ENCODE results near the gene CELSR3. TPM values are rescaled to one million over a fixed set of nuclear protein-coding genes. Genes with fewer than 3 reads are reported as not detected.

Gene CELSR3
- total RNA-seq, 1 experiment from 2014 or later: 17.6 TPM

DNA sequence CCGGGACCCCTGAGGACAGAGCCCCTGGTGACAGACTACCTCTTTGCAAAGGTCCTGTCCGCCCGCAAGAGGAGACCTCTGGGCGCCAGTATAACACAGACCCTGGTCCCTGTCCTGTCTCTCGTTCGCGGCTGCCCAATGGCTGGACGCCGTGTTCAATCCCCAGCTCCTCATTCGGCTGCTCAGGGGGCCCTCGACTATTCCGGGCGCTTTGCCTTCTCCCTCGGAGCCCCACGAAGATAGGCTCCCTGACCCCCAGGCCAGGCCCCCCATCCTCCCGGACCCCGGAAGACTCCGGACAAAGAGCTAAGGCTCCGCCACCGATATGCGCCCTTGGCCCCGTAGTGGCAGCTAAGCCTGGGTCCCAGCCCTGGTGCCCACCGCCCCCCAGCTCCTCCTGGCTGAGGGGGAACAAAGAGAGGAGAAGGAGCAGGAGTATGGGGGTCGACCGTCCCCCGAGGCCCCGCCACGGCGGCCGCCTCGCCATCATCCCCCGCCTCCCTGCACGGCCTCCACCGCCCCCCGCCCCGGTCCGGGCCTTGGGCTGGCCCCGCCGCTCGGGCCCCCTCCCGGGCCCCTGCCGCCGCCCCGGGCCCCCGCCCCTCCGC is 437 bp downstream of the CELSR3 start:
- intact Hi-C loops (cut with micrococcal nuclease): loop anchor here (5.0 kb wide), 1 partner anchor 195 kb away; a partner anchor contains a TSS
- DNase-seq (ENCODE audit: unreplicated experiment): no peak
- CTCF ChIA-PET: interaction anchor here (0.6 to 3.5 kb wide), 5 partner anchors 10 to 250 kb away, joined by 3 to 16 read pairs (median 3); partner anchors contain the start of gene SLC26A6
- no peaks in the 10 kb centered on the region for H3K27me3 Mint-ChIP-seq (ENCODE audit: insufficient read depth, unreplicated experiment)
- no TSS peak for BruUV-seq (replicated peaks)
- TF ChIP-seq CTCF (IDR thresholded peaks at IDR 0.05; ENCODE audit: unreplicated experiment): no peak
- H3K27ac Mint-ChIP-seq (ENCODE audit: low read depth, unreplicated experiment): no peak overlapping the region
- peak overlapping the region; percentile 96 for H3K4me3 Mint-ChIP-seq (ENCODE audit: unreplicated experiment)
- POLR2A ChIA-PET: interaction anchor here (0.6 to 5.1 kb wide), 28 partner anchors 9 to 394 kb away, joined by 3 to 88 read pairs (median 7); partner anchors contain the start of genes ARIH2, CCDC51, IP6K2 and NCKIPSD
- no peaks in the 10 kb centered on the region for H3K9me3 Mint-ChIP-seq (ENCODE audit: unreplicated experiment)
- peaks cover 55% of the 10 kb centered on the region for H3K36me3 Mint-ChIP-seq (ENCODE audit: insufficient read depth, unreplicated experiment)
- H3K4me1 Mint-ChIP-seq (ENCODE audit: insufficient read depth, unreplicated experiment): peaks cover 6% of the 10 kb centered on the region

DNA sequence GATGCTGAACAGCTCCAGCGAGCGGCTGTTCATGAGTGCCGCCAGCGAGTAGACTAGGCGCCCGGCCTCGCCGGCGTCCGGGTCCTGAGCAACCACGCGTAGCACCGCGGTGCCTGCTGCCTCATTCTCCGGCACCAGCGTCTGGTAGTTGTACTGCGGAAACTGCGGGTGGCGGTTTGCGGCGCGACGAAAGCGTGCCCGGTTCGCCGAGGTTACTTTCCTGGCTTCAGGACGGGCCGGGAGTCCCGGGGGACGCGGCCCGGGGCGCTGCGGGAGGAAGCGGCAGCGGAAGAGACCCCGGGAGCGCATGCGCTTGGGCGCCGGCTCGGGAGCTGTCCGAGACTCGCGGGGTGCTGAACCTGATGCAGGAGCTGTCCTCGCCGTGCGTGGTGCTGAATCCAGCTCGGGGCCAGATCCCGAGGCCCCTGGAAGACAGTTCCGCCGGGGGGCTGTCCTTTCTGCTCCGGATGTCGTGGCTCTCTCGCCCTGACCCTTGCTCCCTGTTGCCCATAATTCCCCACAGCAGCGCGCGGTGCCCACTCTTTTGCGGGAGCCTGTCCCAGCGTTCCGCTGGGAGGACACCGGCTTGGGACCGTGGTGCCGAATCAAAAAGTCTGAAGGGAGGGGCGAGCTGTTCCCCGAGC is 1.1 kb downstream of the CELSR3 start:
- DNase-seq (ENCODE audit: unreplicated experiment): peak; percentile 23
- Mint-ChIP-seq H3K4me3 (ENCODE audit: unreplicated experiment) (peak overlapping the region; percentile 96), H3K27me3 (ENCODE audit: insufficient read depth, unreplicated experiment) (no peaks in the 10 kb centered on the region), H3K27ac (ENCODE audit: low read depth, unreplicated experiment) (no peak overlapping the region), H3K36me3 (ENCODE audit: insufficient read depth, unreplicated experiment) (peaks cover 51% of the 10 kb centered on the region), H3K4me1 (ENCODE audit: insufficient read depth, unreplicated experiment) (peaks cover 6% of the 10 kb centered on the region), H3K9me3 (ENCODE audit: unreplicated experiment) (no peaks in the 10 kb centered on the region)
- ChIA-PET POLR2A (interaction anchor here (1.0 to 5.1 kb wide), 12 partner anchors 9 to 229 kb away, joined by 3 to 88 read pairs (median 6); partner anchors contain the start of genes IP6K2, PFKFB4 and SLC26A6), CTCF (no interaction called here)
- intact Hi-C loops (cut with micrococcal nuclease): loop anchor here (5.0 kb wide), 1 partner anchor 194 kb away; a partner anchor contains a TSS
- TF ChIP-seq CTCF (IDR thresholded peaks at IDR 0.05; ENCODE audit: unreplicated experiment): no peak
- no TSS peak for BruUV-seq (replicated peaks)

DNA sequence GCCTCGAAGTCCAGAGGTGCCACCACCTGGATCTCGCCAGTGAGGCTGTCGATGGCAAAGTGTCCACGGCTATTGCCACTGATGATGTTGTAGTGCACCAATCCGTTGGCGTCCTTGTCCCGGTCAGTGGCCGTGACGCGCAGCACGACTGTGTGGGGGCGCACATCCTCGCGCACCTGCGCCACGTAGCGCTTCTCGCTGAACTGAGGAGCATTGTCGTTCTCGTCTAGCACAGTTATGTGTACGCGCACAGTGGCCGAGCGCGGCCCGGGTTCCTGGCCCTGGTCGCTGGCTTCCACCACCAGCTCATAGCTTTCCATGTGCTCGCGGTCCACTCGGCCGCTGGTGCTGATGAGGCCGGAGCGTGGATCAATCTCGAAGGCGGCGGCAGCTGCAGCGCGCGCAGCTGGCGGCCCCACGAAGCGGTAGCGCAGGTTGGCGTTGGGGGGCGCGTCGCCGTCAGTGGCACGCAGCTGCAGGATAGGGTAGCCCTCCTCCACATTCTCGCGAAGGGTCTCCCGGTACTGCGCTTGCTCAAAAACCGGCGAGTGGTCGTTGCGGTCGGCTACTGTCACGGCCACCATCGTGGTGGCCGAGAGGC is 1.8 kb downstream of the CELSR3 start:
- no peak overlapping the region for H3K27ac Mint-ChIP-seq (ENCODE audit: low read depth, unreplicated experiment)
- H3K36me3 Mint-ChIP-seq (ENCODE audit: insufficient read depth, unreplicated experiment): peaks cover 44% of the 10 kb centered on the region
- POLR2A ChIA-PET: interaction anchor here (5.0 to 5.1 kb wide), 2 partner anchors 26 to 62 kb away, joined by 50 to 88 read pairs; partner anchors contain the start of gene SLC26A6

More for the DNA sequence above, 1.8 kb downstream of the CELSR3 start:
- Mint-ChIP-seq H3K9me3 (ENCODE audit: unreplicated experiment) (no peaks in the 10 kb centered on the region), H3K4me3 (ENCODE audit: unreplicated experiment) (no peak overlapping the region), H3K27me3 (ENCODE audit: insufficient read depth, unreplicated experiment) (no peaks in the 10 kb centered on the region), H3K4me1 (ENCODE audit: insufficient read depth, unreplicated experiment) (peaks cover 6% of the 10 kb centered on the region)
- DNase-seq (ENCODE audit: unreplicated experiment): no peak
- intact Hi-C loops (cut with micrococcal nuclease): loop anchor here (5.0 kb wide), 1 partner anchor 194 kb away; a partner anchor contains a TSS
- BruUV-seq (replicated peaks): no TSS peak
- no peak for TF ChIP-seq CTCF (IDR thresholded peaks at IDR 0.05; ENCODE audit: unreplicated experiment)
- CTCF ChIA-PET: no interaction called here

Data from MCF 10A (cell line).